ENCODE results near the gene CALY.

DNA sequence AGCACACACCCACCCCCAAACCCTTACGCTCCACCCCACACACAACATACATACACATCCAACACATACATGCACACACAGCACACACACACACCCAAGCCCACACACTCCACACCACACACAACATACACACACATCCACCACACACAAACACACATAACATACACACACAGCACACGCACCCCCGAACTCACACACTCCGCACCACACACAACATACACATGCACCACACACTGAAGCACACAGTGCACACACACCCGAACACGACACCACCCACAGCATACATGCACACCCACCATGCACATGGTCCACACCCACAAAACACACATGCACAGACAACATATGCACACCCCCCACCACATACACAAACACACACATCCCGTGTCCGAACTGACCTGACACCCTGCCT, 12.5 kb upstream of the CALY start:
- TF ChIP-seq, protein P1, sequence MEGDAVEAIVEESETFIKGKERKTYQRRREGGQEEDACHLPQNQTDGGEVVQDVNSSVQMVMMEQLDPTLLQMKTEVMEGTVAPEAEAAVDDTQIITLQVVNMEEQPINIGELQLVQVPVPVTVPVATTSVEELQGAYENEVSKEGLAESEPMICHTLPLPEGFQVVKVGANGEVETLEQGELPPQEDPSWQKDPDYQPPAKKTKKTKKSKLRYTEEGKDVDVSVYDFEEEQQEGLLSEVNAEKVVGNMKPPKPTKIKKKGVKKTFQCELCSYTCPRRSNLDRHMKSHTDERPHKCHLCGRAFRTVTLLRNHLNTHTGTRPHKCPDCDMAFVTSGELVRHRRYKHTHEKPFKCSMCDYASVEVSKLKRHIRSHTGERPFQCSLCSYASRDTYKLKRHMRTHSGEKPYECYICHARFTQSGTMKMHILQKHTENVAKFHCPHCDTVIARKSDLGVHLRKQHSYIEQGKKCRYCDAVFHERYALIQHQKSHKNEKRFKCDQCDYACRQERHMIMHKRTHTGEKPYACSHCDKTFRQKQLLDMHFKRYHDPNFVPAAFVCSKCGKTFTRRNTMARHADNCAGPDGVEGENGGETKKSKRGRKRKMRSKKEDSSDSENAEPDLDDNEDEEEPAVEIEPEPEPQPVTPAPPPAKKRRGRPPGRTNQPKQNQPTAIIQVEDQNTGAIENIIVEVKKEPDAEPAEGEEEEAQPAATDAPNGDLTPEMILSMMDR (conservative IDR thresholded peaks at IDR 0.05 in 1 of 2, IDR thresholded peaks at IDR 0.05 in 1 of 2; ENCODE audit: extremely low read depth in 1 of 2, insufficient read depth in 1 of 2, low read depth in 1 of 2, low read length in 2 of 2) = no peak
- TF ChIP-seq EZH2 (IDR thresholded peaks at IDR 0.05; ENCODE audit: borderline replicate concordance, low read length) = no peak
